Body of pancreas (tissue), 4 donors: ENCODE data around the gene DUS2. TPM values are rescaled to one million over a fixed set of nuclear protein-coding genes. Genes with fewer than 3 reads are reported as not detected.

Experiments used
- ATAC-seq: fragments of 150-250 bp; one replicate; pipeline ENCODE4 v1.9.1; 2016
- DNase-seq, 4 donors: peaks; one replicate each; pipeline ENCODE4 v3.0.0-alpha.2; 2019
- H3K27ac ChIP-seq, 4 donors: fragments of 200-600 bp; sonication (generic); 1 replicate in 3 of 4; 2 replicates in 1 of 4; pipeline versions ENCODE4 v1.5.1 to v1.6.1; 2016 to 2019; ENCODE audit warnings: mild to moderate bottlenecking in 1 of 4, mixed read lengths in 1 of 4, moderate library complexity in 1 of 4
- H3K27me3 ChIP-seq, 2 donors: fragments of 200-600 bp; sonication (generic); one replicate each; pipeline ENCODE4 v1.6.0; 2016; ENCODE audit warnings: mild to moderate bottlenecking in 1 of 2
- H3K36me3 ChIP-seq, 2 donors: fragments of 200-600 bp; sonication (generic); replicated peaks in 1 of 2; 2 replicates each; pipeline ENCODE4 v1.5.1; 2016; ENCODE audit warnings: low read depth in 2 of 2; ENCODE audit not compliant: insufficient read depth in 1 of 2
- H3K4me1 ChIP-seq: fragments of 200-600 bp; sonication (generic); one replicate; pipeline ENCODE4 v1.6.0; 2016
- H3K4me3 ChIP-seq, 2 donors: fragments of 200-600 bp; sonication (generic); 1 replicate in 1 of 2; 2 replicates in 1 of 2; pipeline ENCODE4 v1.5.1; 2016 to 2019
- H3K9me3 ChIP-seq, 3 donors: fragments of 200-600 bp; sonication (generic); 1 replicate in 2 of 3; 2 replicates in 1 of 3; pipeline ENCODE4 v1.5.1; 2016
- CTCF ChIP-seq, 7 experiments: fragments of 450-650 bp in 4 of 7; fragments of 200-600 bp in 3 of 7; sonication (generic) in 3 of 7; IDR thresholded peaks; one replicate each; pipeline ENCODE4 v1.5.1; 2016 to 2019; ENCODE audit warnings: antibody characterized with exemption in 7 of 7
- POLR2A ChIP-seq, 3 donors: fragments of 450-650 bp; IDR thresholded peaks; one replicate each; pipeline ENCODE4 v1.6.1; 2016; ENCODE audit warnings: antibody characterized with exemption in 3 of 3, mild to moderate bottlenecking in 2 of 3
- WGBS, 2 donors: methylation state at CpG; one replicate each; pipeline ENCODE4 v1.1.5; 2017; 5-methylcytosine and 5-hydroxymethylcytosine counted together
- intact Hi-C: fragments of 100-400 bp; cut with DNase I; formaldehyde crosslinking; loops from one replicate; pipeline ENCODE4 v1.15.1; 2023
- total RNA-seq, 2 donors: library from RNA; depleted of rRNA; stranded (reverse); fragments of >200 nt; gene quantifications; one replicate each; pipeline ENCODE4 v1.1.0, GENCODE V29; 2016

DUS2 gene
- 1 to 10 TPM; 3.1 to 3.6 TPM for total RNA-seq

- intact Hi-C loops = no loop called here
- peaks cover 26% of the 10 kb centered on the region for H3K4me1 ChIP-seq
- peak within 1 kb of the TSS; percentile 55 to 83 (median 68) for H3K27ac ChIP-seq
- peak; percentile 98 for ATAC-seq
- H3K4me3 ChIP-seq = peak within 1 kb of the TSS; percentile 68 to 93
- H3K36me3 ChIP-seq = no peaks in the 10 kb centered on the region
- no peaks in the 10 kb centered on the region for H3K27me3 ChIP-seq
- peak in 2 of 7 experiments; percentile 6 to 20 for TF ChIP-seq CTCF (IDR thresholded peaks at IDR 0.05)
- peak; percentile 29 to 71 (median 66) for TF ChIP-seq POLR2A (IDR thresholded peaks at IDR 0.05)
- 0 to 1% methylated on average over 1 to 75 of the region's 84 CpGs for WGBS, 2 donors
- no peaks in the 10 kb centered on the region for H3K9me3 ChIP-seq
- DNase-seq = peak; percentile 90 to 93 (median 93)
Measured at GRCh38 chr16:68022728-68023537, at the start of gene DUS2, which contains the start of gene DDX28. Gene DUS2 (plus strand): TSS chr16:68023284. CDS start chr16:68038024, 14,740 bp downstream. Gene DDX28 (minus strand): TSS chr16:68023232. CDS start chr16:68023202, 30 bp downstream.

- Histone ChIP-seq H3K4me1 (no peaks in the 10 kb centered on the region), H3K9me3 (no peaks in the 10 kb centered on the region), H3K36me3 (no peaks in the 10 kb centered on the region), H3K27me3 (no peaks in the 10 kb centered on the region), H3K27ac (no peak overlapping the region), H3K4me3 (no peak overlapping the region)
- DNase-seq (no peak), ATAC-seq (no peak)
- 54 to 61% methylated on average over 8 to 14 of the region's 14 CpGs for WGBS, 2 donors
- intact Hi-C loops = no loop called here
- TF ChIP-seq CTCF (IDR thresholded peaks at IDR 0.05) (no peak), POLR2A (IDR thresholded peaks at IDR 0.05) (no peak)
Measured at GRCh38 chr16:67975321-67976105, 47.6 kb upstream of the DUS2 start.

- no peaks in the 10 kb centered on the region for H3K9me3 ChIP-seq
- no peak overlapping the region for H3K4me3 ChIP-seq
- TF ChIP-seq POLR2A (IDR thresholded peaks at IDR 0.05) = no peak
- no peak for TF ChIP-seq CTCF (IDR thresholded peaks at IDR 0.05)
- H3K36me3 ChIP-seq = no peaks in the 10 kb centered on the region
- ATAC-seq = no peak
- no peak overlapping the region for H3K27ac ChIP-seq
- intact Hi-C loops = no loop called here
- WGBS, 2 donors = 87 to 100% methylated on average over 2 of the region's 2 CpGs
- H3K4me1 ChIP-seq = no peaks in the 10 kb centered on the region
- no peak for DNase-seq
- H3K27me3 ChIP-seq = no peaks in the 10 kb centered on the region
Measured at GRCh38 chr16:67976205-67976604, 46.9 kb upstream of the DUS2 start.

GRCh38 chr16:67977005-67977404, 46.1 kb upstream of the DUS2 start:
- intact Hi-C loops = no loop called here

More at GRCh38 chr16:67977005-67977404, 46.1 kb upstream of the DUS2 start:
- ATAC-seq (no peak), DNase-seq (no peak)
- no peaks in the 10 kb centered on the region for H3K9me3 ChIP-seq
- no peaks in the 10 kb centered on the region for H3K36me3 ChIP-seq
- TF ChIP-seq CTCF (IDR thresholded peaks at IDR 0.05) (no peak), POLR2A (IDR thresholded peaks at IDR 0.05) (no peak)
- H3K4me1 ChIP-seq = no peaks in the 10 kb centered on the region
- 51 to 55% methylated on average over 5 of the region's 5 CpGs for WGBS, 2 donors
- H3K4me3 ChIP-seq = no peak overlapping the region
- no peak overlapping the region for H3K27ac ChIP-seq
- H3K27me3 ChIP-seq = no peaks in the 10 kb centered on the region
